HG02884 (cell line): ENCODE results near the gene FAM72D.
"Not testable (repeated sequence)": the region's sequence is repeated elsewhere in the genome, so short reads cannot be mapped to it uniquely, and the experiment has no call there.

Source experiments
- ATAC-seq: cut with Tn5 transposase; IDR thresholded peaks from one replicate; pipeline ENCODE4 v1.9.1; 2021; ENCODE audit warnings: mild to moderate bottlenecking, moderate library complexity; ENCODE audit not compliant: unreplicated experiment

FAM72D gene

GRCh38 chr1:145144264-145144913 is 48.6 kb downstream of the FAM72D start:
- ATAC-seq, result not testable (repeated sequence)

GRCh38 chr1:145146308-145146707 is 50.5 kb downstream of the FAM72D start:
- ATAC-seq, result not testable (repeated sequence)

GRCh38 chr1:145147172-145147571 is 51.4 kb downstream of the FAM72D start:
- ATAC-seq, result not testable (repeated sequence)

GRCh38 chr1:145155421-145155820 is 59.6 kb downstream of the FAM72D start:
- not testable (repeated sequence) for ATAC-seq

- ATAC-seq, result not testable (repeated sequence)
Measured at GRCh38 chr1:145155873-145156272, 60.1 kb downstream of the FAM72D start.

- ATAC-seq, result not testable (repeated sequence)
Measured at GRCh38 chr1:145156891-145157610, 61.3 kb downstream of the FAM72D start.

- not testable (repeated sequence) for ATAC-seq
Measured at GRCh38 chr1:145157715-145158114, 61.9 kb downstream of the FAM72D start.

GRCh38 chr1:145161046-145161752 is 65.4 kb downstream of the FAM72D start:
- peak; percentile 46 for ATAC-seq
